Kidney epithelial cell (primary cell): ENCODE measurements around the gene TSPAN32. TPM values are rescaled to one million over a fixed set of nuclear protein-coding genes. Genes with fewer than 3 reads are reported as not detected.

ENCODE experiments used
- DNase-seq: peaks from one replicate; pipeline ENCODE4 v3.0.0-alpha.2; 2010; ENCODE audit warnings: low read depth
- H3K27me3 ChIP-seq: 2 replicates; pipeline ENCODE4 v1.6.0; 2011; ENCODE audit warnings: low read length; ENCODE audit not compliant: control insufficient read depth, insufficient read depth
- H3K36me3 ChIP-seq: 2 replicates; pipeline ENCODE4 v1.5.1; 2011; ENCODE audit warnings: low read length; ENCODE audit not compliant: control insufficient read depth, insufficient read depth
- H3K4me3 ChIP-seq: 2 replicates; pipeline ENCODE4 v1.5.1; 2011; ENCODE audit warnings: low read depth, mild to moderate bottlenecking, control low read depth, low read length
- total RNA-seq: library from RNA; depleted of rRNA; stranded (reverse); fragments of >200 nt; gene quantifications from 2 replicates; pipeline ENCODE4 v1.2.3, GENCODE V29; 2015
- TF ChIP-seq, protein P1 (sequence below): IDR thresholded peaks from 2 replicates; pipeline ENCODE4 v1.5.1; 2011; ENCODE audit warnings: mild to moderate bottlenecking, moderate library complexity, low read length, control low read depth, inconsistent platforms; ENCODE audit not compliant: insufficient read depth, poor library complexity, severe bottlenecking

The TSPAN32 gene
- total RNA-seq, 1 donor from 2014 or later, result 0.46 TPM

DNA sequence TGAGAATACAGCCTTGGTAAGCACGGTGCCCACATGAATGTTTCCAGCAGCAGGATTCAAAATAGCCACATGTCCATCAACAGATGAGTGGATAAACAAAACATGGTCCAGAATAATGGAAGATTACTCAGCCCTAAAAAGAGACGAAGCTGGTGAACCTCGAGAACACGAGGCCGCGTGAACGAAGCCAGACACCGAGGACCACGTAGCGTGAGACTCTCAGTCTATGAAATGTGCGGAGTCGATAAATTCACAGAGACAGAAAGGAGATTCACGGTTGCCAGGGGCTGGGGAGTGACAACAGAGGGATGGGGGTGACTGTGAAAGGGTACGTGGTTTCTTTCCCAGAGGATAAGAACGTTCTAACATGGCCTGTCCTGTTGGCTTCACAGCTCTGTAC is 28.5 kb upstream of the TSPAN32 start:
- peaks cover 56% of the 10 kb centered on the region for H3K27me3 ChIP-seq
- H3K36me3 ChIP-seq, result no peaks in the 10 kb centered on the region
- no peak overlapping the region for H3K4me3 ChIP-seq
- TF ChIP-seq, protein P1, sequence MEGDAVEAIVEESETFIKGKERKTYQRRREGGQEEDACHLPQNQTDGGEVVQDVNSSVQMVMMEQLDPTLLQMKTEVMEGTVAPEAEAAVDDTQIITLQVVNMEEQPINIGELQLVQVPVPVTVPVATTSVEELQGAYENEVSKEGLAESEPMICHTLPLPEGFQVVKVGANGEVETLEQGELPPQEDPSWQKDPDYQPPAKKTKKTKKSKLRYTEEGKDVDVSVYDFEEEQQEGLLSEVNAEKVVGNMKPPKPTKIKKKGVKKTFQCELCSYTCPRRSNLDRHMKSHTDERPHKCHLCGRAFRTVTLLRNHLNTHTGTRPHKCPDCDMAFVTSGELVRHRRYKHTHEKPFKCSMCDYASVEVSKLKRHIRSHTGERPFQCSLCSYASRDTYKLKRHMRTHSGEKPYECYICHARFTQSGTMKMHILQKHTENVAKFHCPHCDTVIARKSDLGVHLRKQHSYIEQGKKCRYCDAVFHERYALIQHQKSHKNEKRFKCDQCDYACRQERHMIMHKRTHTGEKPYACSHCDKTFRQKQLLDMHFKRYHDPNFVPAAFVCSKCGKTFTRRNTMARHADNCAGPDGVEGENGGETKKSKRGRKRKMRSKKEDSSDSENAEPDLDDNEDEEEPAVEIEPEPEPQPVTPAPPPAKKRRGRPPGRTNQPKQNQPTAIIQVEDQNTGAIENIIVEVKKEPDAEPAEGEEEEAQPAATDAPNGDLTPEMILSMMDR, result no peak
- no peak for DNase-seq

DNA sequence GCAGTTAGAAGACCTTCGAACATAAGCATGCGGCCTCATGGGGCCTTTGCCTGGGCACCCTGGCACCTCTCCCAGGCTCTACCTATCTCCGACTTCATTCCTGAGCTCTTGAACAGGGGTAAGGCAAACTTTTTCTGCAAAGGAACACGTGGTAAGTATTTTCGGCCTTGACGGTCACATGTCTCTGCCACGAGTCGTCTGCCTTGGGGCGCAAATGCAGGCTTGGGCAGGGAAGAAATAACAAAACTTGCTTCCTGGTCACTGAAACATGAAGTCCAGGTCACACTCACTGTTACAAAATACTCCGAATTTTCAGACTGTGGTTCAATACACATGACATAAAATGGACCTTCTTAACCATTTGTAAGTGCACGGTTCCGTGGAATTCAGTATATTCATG is 28.0 kb upstream of the TSPAN32 start:
- TF ChIP-seq, protein P1, result no peak
- H3K36me3 ChIP-seq, result no peaks in the 10 kb centered on the region
- no peak overlapping the region for H3K4me3 ChIP-seq
- no peak for DNase-seq
- H3K27me3 ChIP-seq, result peaks cover 51% of the 10 kb centered on the region

DNA sequence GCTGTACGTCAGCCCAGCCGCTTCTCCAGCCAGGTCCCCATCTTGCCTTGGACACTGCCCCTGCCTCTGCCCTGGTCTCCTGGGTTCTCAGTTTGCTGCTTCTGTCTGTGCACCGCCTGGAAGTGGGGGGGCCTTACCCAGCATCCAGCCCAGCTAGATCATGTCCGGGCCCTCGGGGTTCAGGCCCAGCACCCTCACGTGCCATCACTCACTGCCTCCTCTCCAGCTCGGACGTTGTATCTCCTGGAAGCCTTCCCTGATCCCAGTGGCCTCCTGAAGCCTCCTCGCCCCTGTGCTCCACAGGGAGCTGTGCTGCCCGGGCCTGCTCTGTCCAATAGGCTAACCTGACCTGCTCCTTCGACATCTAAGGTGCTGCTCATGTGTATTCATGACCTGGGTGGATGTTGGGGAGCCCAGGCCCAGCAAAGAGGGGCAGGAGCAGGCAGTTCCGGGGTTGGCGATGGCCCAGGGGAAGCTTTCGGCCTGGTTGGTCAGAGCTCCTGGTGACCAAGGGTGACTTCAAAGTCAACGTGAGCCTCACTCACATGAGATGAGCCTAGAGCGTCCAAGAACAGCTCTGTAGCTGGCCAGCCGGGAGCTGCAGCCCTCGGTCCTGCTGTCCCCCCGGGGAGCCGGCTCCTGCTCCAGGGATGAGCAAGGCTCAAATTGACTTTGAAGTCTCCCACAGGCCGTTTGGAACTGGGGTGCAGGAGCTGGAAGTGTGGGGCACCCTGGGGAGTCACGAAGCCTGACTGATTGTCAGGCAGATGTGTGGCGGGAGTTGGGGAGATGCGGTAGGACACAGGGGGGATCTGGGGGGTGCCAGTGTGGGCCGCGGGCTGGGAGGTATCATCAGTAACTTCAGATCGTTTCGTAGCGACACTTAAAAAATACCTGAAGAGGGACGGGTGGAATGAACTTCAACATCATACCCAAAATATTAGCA is 26.2 kb upstream of the TSPAN32 start:
- TF ChIP-seq, protein P1, result no peak
- Histone ChIP-seq H3K36me3 (no peaks in the 10 kb centered on the region), H3K4me3 (no peak overlapping the region), H3K27me3 (peaks cover 34% of the 10 kb centered on the region)
- no peak for DNase-seq

DNA sequence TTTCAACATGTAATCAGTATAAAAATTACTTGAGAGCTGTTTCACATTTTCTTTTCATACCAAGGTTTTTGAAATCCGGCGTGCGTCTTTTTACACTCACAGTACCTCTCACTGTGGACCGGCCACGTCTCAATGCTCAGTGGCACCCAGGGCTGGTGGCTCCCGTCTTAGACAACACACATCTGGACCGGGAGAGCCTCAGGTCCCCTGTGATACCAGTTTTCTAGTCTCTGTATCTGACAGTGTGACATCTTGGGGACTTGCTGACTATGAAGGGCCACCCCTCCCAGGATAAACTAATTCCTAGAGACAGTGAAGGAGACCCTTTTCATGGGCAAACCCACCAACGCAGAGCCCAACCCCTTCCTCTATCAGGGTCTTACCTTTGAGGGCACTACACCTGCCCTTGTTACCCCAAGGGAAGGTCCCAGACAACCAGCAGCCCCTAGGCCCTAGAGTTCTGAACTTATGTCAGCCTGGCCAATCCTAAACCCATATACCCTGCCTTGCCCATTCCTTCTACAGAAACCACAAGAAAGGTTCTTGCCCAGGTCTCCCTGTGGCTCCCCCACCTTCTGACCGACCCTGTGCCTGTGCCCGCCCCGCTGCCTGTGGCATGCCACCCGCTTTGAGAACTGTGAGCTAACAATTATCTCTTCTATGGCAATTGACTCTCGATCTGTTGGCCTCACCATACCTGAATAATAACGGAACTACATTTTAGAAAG is 25.4 kb upstream of the TSPAN32 start:
- DNase-seq, result no peak
- H3K27me3 ChIP-seq, result peaks cover 26% of the 10 kb centered on the region
- TF ChIP-seq, protein P1, result no peak
- no peaks in the 10 kb centered on the region for H3K36me3 ChIP-seq
- H3K4me3 ChIP-seq, result no peak overlapping the region

DNA sequence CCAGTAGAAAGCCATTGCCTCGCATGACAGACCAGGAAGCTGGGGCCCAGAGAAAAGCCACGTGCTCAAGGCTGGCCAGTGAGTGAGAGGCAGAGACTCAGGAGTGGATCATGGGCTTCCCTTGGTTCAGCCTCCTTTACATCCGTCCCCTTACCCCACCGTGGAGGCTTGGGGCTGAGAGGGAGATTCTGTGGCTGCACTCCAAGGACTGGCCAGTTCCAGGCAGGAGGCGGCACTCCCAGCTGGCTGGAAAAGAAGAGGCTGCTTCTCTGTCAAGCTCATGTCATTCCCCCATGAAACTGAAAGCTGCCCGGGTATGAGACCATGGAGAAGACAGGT is 24.8 kb upstream of the TSPAN32 start:
- no peak for DNase-seq
- TF ChIP-seq, protein P1, result no peak
- Histone ChIP-seq H3K27me3 (peaks cover 21% of the 10 kb centered on the region), H3K36me3 (no peaks in the 10 kb centered on the region), H3K4me3 (no peak overlapping the region)
